ENCODE data around the gene IMMP2L. TPM values are rescaled to one million over a fixed set of nuclear protein-coding genes. Genes with fewer than 3 reads are reported as not detected.

The IMMP2L gene
- total and polyA plus RNA-seq, 2 of the 8 experiments (the other 6 are each of a cell fraction or from before 2014, with no cell fraction given), result 2.3 to 10.1 TPM

- TF ChIP-seq CHD7 (IDR thresholded peaks at IDR 0.05; ENCODE audit: insufficient replicate concordance, low read length) (no peak), CREB1 (IDR thresholded peaks at IDR 0.05) (no peak), JUN (IDR thresholded peaks at IDR 0.05; ENCODE audit: low read depth, low read length) (no peak), KDM1A (IDR thresholded peaks at IDR 0.05; ENCODE audit: borderline replicate concordance, low read length) (no peak), CBX5 (IDR thresholded peaks at IDR 0.05; ENCODE audit: low read depth, low read length) (no peak)
Measured at GRCh38 chr7:111198255-111198654, 364.0 kb downstream of the IMMP2L start (continued).

Measured in H1 (cell line).